NCI-H774 (cell line): Measurements from ENCODE around the gene SPAG17.

Experiments used
- DNase-seq: peaks from one replicate; lab custom pipeline; 2025; lab: John Stamatoyannopoulos, UW

Gene SPAG17

DNA sequence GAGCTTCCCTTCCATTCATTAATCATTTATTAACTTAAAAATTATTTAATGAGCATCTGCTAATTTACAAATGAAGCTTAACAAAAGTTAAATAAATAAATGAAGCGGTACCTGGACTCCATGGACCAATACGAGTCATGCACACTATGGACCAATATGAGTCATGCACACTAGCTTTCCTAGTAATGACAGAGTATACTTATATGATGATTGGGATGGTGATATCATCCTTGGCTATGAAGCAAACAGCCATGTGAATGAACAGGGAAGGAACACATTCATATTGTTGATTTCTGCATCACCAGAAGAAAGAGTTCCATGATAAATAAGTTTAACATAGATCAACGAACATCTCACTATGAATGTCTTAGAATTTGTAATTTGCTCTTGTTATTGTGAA lies 109.9 kb downstream of the SPAG17 start:
- no peak for DNase-seq

DNA sequence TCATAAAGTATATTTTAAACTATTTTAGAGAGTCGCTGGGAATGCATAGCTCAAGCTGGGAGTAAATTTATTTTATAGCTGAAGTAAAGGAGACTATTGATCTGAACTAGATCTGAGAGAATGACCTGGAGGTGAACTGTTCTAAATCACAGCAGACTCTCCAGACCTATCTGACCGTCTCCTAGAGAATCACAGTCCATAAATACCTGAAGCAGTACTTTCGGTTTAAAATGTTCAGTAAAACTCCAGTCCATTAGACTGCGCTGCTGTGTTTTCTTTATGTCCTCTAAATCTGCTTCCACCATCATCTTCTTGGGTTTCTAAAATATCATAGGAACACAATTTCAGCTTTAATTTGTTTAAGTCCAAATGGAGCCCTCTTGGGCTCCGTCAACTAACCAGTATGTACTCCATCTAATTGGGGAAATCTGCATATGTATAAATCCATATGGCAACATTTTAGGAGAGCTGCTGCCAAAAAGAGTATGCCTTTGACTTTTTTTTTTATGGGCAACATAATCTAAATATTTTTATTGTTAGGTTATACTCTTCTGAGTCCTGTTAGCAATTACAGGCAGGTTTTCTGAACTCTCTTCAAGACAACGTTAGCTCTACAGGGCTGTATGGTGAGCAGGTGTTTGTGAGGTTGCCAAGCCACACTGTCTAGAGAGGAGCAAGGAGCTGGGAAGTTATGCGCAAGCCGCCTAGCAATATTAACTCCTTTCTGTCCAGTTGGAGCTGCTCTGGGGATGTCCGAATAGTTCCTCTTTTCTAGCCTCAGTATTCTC lies 111.2 kb downstream of the SPAG17 start:
- no peak for DNase-seq

DNA sequence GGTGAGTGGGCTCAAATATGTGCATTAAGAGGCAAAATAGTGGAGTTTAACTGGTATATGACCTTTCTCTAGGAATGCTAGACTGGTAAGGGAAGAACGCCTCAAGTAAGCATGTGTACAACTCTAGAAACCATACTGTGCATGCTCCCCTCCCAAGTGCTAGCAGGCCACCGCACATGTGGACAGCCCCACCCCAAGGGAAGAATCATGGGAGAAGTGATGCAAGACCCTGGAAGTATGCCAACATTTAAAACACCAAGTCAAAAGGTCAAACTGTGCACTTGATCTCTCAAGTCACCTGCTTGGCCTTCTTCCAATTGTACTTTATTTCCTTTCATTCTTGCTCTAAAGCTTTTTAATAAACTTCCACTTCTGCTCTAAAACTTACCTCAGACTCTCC lies 135.0 kb downstream of the SPAG17 start:
- DNase-seq, result no peak

DNA sequence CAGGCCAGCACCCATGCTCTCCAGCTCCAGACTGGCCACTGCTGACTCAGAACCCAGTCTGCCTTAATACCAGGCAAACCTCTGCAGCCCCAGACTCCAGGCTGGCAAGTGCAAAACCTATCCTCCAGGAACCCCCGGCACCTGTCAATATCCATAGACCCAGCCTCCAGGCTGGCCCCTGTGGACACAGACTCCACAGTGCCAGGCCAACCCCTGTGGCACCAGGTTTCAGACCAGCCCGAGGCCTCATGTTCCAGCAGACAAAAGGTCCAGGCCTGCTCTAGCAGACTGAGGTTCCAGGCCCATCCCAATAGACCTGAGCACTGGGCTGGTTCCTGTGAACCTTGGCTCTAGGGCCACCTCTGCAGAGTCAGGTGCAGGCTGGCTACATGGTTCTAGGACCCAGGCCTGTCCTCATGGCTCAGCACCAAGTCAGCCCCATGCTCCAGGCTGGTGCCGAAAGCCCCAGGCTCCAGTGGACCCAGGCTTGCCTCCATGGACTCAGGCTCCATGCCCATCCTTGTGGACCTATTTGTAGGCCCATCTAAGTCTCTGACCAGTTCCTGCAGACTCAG lies 137.3 kb downstream of the SPAG17 start:
- no peak for DNase-seq

DNA sequence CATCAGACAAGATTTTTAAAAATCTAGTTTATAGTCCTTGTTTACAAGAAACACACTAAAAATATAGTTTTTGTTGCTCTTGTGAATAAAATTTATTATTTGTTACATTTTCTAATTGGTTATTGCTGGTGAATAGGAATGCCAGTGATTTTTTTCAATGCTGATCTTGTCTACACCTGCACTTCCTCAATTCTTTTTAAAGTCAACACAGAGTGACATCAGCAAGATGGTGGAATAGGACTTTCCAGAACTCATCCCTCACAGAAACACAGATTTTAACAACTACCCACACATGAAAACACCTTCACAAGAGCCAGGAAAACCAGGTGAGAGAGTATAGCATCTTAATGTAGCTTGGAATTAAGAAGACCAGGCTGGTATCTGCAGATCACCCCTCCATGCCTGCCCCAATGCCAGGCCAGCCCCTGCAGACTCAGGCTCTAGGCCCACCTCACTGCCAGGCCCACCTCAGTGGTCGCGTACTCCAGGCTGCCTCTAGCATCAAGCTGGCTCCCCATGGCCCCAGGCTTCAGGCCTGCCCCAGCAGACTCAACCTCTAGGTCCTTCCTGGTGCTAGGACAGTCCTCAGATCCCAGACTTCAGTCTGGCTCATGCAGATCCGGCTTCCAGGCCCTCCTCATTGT lies 137.9 kb downstream of the SPAG17 start:
- DNase-seq, result no peak

DNA sequence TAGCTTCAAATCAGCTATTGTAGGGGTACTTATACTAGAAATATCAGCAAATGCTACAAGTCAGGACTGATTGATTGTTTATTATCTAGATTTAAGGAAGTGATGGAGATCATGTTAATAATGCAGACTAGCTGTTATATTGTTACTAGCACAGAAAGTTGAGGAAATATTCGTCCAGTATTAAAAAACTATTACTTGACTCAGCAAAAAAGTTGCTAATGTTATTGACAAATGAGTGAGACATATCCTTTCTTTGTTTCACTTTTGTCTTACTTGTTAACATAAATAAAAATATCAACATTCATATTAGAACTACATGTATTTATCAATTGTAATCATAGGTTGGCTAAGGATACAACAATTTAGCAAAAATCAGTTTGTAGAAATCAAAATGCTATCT lies 141.4 kb downstream of the SPAG17 start:
- DNase-seq, result no peak

DNA sequence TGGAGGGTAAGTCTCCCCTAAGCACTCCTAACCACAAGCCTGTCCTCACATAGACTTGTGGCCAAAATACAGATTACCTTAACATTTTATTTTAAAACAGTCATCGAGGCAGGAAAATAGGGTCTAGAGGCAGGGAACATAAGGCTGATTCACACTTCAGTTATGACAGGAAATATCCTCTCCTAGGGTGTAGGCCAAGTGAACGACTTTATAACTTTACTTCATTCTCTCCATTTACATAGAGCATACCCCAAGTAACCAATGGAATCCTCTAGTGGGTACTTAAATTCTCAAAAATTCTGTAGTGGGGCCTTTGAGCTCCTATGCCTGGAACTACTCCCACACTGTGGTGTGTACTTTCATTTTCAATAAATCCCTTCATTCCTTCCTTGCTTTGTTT lies 142.5 kb downstream of the SPAG17 start:
- no peak for DNase-seq

DNA sequence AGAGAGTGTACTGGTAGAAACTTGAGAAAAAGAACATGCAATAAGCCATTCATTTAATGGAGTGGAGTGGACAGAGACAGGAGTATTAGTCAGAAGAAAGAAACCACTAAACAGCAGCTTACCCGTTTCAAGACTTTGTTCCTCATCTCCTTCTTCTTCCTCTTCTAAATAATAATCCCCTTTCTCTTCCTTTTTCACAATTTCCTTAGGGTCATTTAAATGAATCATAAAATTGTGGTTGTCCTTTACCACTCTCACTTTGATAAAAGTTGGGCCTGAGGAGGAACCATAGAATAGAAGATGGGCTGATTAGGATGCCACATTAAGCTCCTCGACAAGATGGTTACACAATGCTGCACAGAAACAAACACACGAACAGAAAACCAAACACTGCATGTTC lies 145.9 kb downstream of the SPAG17 start:
- DNase-seq, result no peak

DNA sequence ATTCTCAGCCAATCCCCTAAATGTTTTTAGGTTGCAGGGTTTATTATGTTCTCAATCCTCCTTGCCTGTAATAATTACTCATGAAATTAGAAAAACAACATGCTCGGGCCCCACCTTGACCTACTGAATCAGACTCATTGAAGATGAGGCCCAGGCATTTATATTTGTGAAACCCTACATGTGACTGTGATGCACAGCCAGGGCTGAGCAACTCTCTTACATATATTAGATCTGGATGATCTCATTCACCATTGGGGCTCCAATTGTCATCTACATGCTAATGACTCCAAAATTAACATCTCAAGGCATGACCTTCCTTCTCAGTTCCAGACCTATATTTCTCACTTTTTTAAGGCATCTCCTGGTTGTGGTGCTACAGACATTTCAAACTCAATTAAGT lies 152.1 kb downstream of the SPAG17 start:
- no peak for DNase-seq

DNA sequence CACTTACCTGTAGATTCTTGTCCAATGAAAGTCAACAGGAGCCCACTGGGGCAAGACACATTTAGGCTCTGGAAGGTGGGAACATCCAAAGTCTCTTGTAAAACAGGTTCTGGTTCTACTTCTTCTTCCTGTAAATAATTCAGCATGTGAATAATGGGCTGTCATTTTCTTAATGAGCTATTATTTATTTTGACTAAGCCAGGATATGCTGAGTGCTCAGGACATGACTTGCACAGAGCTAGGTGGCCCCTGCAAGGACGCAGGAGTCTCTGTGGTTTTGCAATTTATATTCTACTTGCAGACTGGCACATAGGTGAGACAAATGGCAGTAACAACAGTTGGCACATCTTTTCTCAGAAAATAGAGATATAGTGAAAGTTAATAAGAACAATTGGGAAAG lies 156.8 kb downstream of the SPAG17 start:
- DNase-seq, result no peak

DNA sequence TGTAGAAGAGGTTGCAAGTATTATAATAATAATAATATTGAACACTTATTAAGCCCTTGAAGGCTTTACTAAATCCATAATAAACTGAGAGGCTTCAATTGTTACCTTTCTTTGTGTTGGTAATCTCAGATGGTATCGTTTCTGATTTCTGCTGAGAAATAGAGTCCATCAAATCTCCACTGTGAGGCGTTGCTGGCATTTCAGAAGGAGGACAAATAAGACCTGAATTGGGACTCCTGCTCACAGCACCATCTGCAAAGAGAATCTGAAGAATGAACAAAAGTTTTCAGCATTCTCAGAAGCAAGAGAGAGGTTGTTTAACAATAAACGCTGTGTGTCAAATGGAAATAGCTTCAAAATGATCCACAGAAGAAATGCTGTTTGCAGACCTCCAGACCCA lies 161.8 kb downstream of the SPAG17 start:
- no peak for DNase-seq

DNA sequence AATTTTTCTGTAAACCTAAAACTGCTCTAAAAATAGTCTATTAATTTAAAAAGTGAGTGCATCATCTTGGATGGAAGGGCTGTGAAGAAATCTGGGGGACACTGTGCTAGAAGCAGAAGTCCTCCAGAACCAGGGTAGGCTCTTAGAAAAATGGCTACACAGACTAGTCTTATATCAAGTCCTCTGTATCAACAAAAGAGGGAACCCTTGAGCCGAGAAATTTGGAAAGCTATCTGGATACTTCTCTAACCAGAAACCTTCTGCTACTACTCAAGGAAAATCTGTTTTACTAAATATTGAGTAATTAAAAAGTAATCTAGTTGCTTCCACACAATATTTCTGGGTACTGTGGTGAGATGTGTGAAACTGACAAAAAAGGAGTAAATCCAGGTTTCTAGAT lies 163.4 kb downstream of the SPAG17 start:
- no peak for DNase-seq

DNA sequence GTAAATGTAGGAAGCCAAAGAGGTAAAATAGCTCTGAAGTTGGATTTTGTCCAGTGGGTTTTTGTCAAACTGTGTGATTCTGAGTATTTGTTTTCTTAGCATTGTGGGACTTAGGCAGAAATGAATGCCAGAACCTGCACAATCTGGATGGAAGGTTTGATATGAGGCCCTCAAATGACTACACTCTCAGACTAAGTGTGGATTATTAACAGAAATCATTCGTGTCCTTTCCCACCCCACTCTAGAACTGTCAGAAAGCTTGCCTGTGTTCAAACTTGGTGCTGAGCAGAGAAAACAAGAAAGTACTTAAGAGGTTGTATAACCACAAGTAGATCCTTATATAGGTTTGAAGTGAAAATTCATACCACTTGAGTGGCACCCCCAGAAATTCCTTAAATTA lies 167.0 kb downstream of the SPAG17 start:
- no peak for DNase-seq

DNA sequence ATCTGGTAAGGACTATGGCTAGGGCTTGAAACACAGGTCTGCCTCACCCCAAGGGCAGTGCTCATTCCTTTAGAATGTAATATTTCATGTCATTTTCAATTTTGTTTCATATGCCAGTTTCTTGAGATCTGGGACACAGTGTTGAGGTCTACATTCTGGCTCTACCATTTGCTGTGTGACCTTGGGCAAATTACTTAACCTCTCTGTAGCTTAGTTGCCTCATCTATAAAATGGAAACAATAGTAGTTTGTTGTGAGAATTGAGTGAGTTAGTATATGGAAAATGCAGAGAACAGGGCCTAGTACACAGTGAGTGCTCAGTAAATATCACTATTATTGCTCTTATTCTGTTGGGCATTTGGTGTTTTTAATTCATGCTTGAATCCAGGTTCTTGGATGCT lies 171.1 kb downstream of the SPAG17 start:
- no peak for DNase-seq

DNA sequence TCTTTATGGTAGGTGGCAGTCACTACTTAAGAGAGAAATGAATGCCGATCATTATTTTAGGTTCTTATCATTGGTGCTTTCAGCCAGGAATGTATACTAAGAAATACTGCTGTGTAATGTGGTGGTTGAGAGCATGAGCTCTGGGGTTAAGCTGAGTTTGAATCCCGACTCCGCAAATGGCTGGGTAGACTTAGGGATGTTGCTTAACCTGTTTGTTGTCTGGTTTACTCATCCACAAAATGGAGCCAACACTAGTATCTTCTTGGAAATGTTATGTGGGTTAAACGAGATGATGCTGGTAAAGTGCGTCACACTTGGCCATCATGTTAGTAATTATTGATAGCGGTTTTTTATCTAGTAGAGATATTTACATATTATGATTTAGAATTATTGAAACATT lies 171.7 kb downstream of the SPAG17 start:
- DNase-seq, result no peak

DNA sequence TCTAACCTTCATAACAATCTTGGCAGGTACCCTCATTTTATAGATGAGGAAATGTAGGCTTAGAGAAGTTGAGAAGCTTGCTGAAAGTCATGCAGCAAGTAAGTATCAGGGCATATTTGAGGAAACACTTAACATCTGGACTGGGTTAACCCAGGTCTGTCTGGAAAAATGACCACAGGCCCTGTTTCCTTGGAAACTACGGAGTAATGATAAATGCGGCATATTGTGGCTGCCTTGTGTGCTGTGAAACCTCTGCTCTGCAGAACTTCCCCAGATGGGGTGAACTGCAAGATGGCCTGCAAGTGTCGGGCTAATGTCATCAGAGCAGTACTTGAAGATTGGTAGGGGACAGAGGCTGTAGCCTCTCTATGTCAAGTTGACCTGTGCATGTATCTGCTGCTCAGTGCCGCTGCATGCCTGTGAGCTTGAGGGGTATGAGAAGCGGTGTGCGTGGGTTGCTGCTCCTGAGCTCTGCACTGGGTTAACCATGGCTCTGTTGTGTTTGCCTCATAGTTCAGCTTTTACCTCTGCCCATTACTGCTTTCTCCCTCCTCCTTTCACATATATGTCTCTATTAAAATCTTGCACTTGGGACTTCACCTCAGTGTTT lies 172.4 kb downstream of the SPAG17 start:
- DNase-seq, result no peak

DNA sequence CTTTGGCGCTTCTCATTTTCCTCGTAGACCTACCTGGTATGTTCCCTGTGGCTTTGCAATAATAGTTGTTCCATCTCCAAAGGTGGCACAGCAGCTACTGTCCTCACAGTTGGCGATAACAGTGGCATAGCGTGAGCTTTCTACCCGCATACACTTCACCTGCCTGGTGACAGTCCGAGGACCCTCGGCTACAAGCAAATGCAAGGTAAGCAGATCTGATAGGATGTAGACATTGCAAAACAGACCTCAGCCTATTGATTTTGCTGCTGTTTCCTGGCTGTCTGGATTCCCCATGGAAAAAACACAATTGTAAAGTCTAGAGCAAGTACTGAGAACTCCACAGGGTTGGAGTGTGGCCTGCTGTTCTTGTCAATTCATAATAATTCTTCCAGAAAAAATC lies 177.0 kb downstream of the SPAG17 start:
- no peak for DNase-seq

DNA sequence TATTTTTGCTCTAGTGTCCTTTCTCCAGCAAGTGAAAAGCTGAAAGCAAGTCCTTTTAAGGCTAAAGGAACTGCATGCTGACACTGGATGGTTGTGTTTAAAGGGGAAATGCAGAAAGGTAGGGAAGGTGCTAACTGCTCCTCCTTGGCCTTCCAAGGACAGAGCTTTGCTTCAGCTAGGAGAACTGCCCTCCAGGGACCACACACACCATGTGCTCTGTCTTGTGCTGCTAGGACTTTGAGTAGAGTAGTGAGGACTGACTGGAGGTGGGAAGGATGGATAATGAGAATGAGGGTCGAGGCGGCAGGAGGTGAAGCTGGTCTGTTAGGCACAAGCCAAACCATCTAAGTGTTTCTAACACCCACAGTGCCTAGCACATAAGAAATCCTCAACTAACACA lies 177.6 kb downstream of the SPAG17 start:
- no peak for DNase-seq

DNA sequence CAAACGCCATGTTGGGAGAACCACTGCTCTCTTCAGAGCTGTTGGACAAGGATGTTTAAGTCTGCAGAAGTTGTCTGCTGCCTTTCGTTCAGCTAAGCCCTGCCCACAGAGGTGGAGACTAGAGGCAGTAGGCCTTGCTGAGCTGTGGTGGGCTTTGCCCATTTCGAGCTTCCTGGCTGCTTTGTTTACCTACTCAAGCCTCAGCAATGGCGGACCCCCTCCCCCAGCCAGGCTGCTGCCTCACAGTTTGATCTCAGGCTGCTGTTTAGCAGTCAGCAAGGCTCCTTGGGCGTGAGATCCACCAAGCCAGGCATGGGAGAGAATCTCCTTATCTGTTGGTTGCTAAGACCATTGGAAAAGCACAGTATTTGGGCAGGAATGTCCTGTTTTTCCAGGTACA lies 180.7 kb downstream of the SPAG17 start:
- no peak for DNase-seq

DNA sequence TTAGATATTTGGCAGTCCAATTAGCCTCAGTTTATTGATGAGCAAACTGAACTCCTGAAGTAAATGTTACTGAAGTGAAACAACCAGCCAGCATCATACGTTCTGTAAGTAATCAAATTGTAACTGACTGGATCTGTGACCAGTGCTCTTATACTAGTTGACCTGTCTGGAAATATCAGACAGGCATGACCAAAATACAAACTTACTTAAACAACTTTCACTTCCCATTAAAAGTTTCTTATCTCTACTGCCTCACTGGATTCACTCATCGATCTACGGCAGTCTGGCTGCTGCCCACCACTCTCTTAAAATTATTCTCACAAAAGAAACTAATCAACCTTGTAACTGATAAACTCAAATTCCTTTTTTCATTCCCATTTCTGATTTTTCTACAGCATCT lies 199.1 kb downstream of the SPAG17 start:
- DNase-seq, result no peak

DNA sequence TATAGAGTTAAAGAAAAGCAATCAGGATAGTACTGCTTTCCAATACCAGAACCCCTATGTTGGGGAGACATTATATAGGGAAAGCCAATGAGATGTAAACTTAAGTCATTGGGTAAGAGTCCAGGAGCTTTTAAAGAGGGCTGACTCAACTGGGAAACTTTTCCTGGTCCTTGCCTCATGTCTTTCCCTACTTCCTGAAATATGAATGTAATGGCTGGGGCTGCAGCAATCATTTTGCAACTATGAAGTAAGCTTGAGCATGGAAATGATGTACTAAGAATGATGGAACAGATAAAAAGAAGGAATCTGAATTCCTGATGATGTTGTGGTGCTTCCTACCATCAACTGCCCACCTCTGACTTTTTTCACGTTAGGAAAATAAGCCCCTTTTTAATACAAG lies 199.8 kb downstream of the SPAG17 start:
- DNase-seq, result no peak

DNA sequence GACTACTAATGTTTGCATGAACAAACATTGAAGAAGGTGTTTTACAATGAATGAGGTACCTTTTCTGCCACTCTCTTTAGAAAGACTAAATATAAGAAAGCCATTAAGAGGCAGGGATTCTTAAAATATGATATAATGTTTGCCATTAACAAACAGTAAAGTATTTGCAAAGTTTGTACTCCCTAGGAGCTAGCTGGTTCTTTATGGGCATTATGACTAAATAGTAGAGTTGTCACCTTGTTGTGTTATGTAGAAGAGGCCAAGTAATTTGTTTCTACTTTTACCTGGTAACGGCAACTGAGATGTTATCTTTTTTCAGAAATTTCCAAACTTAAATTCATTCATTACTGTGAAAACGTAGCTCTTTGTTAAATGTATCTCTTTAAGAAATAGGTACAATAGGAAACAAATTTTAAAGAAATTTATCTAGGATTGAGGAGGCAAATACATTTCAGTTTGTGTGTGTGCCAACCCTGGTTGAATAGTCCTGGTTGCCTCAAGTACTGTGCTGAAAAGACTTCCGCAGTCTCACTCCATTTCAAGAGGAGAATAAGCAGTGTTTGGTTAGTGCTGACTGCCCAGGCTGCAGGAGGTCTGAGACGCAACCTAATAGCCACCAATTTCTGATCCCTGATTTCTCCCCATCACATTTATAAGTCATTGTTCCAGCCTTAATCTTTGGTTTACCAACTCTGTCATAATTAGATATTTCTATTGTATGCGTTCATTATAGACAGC lies 203.4 kb downstream of the SPAG17 start:
- DNase-seq, result no peak

DNA sequence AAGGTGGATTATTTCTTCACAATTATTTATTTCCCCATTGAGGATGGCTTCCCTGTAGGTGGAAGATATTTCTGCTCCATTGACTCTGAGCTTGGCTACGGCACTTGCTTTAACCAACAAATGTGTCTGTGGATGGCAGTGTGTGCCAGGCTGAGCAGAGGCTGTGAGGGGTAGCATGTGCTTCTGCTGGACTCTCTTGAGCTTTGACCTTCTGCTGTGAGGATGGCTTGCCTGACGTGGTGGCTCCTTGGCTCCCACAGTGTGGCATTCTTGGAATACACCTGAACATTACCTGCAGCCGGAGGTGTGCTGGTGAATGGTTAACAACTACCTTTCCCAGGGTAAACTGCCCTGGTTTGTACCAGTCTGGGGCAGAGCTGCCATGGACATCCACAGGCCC lies 208.6 kb downstream of the SPAG17 start:
- DNase-seq, result no peak
